ENCODE data around the gene MUC12.

DNA sequence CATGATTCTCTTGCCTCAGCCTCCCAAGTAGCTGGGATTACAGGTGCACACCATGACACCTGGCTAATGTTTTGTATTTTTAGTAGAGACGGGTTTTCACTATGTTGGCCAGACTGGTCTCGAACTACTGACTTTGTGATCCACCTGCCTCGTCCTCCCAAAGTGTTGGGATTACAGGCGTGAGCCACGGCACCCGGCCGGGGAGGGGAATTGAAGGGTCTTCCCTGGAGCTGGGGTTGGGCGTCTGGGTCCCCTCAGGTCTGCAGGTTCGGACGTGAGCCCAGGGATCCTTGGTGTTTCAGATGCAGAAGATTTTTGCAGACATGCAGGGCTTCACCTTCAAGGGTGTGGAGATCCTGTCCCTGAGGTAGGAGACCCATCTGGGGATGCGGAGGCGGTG lies 6.0 kb upstream of the MUC12 start:
- TF ChIP-seq, protein P1, sequence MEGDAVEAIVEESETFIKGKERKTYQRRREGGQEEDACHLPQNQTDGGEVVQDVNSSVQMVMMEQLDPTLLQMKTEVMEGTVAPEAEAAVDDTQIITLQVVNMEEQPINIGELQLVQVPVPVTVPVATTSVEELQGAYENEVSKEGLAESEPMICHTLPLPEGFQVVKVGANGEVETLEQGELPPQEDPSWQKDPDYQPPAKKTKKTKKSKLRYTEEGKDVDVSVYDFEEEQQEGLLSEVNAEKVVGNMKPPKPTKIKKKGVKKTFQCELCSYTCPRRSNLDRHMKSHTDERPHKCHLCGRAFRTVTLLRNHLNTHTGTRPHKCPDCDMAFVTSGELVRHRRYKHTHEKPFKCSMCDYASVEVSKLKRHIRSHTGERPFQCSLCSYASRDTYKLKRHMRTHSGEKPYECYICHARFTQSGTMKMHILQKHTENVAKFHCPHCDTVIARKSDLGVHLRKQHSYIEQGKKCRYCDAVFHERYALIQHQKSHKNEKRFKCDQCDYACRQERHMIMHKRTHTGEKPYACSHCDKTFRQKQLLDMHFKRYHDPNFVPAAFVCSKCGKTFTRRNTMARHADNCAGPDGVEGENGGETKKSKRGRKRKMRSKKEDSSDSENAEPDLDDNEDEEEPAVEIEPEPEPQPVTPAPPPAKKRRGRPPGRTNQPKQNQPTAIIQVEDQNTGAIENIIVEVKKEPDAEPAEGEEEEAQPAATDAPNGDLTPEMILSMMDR (IDR thresholded peaks at IDR 0.05) = no peak
- TF ChIP-seq POLR2A (IDR thresholded peaks at IDR 0.05) = no peak
